Smooth muscle cell (in vitro differentiated cells): ENCODE results near the gene LY6G5B. TPM values are rescaled to one million over a fixed set of nuclear protein-coding genes. Genes with fewer than 3 reads are reported as not detected.

ENCODE experiments used
- DNase-seq: peaks from one replicate; lab custom pipeline; 2025; ENCODE audit not compliant: unreplicated experiment; lab: John Stamatoyannopoulos, UW
- H2AFZ ChIP-seq: fragments of 200-600 bp; sonication (generic); 2 replicates; pipeline ENCODE4 v1.6.0; 2016; ENCODE audit warnings: antibody characterized with exemption, low read depth, mild to moderate bottlenecking
- H3F3A ChIP-seq: fragments of 200-600 bp; sonication (generic); 2 replicates; pipeline ENCODE4 v1.6.0; 2017; ENCODE audit warnings: antibody characterized with exemption, low read depth
- H3K27ac ChIP-seq: fragments of 200-600 bp; sonication (generic); 2 replicates; pipeline ENCODE4 v1.5.1; 2016; ENCODE audit warnings: low read depth, mild to moderate bottlenecking
- H3K27me3 ChIP-seq: fragments of 200-600 bp; sonication (generic); 2 replicates; pipeline ENCODE4 v1.6.1; 2016; ENCODE audit warnings: low read depth, mild to moderate bottlenecking
- H3K36me3 ChIP-seq: fragments of 200-600 bp; sonication (generic); 2 replicates; pipeline ENCODE4 v1.5.1; 2016; ENCODE audit warnings: low read depth
- H3K4me1 ChIP-seq: fragments of 200-600 bp; sonication (generic); 2 replicates; pipeline ENCODE4 v1.5.1; 2016; ENCODE audit warnings: low read depth
- H3K4me2 ChIP-seq: fragments of 200-600 bp; sonication (generic); 2 replicates; pipeline ENCODE4 v1.6.0; 2016; ENCODE audit warnings: mild to moderate bottlenecking
- H3K4me3 ChIP-seq: fragments of 200-600 bp; sonication (generic); 2 replicates; pipeline ENCODE4 v1.5.1; 2016; ENCODE audit warnings: mild to moderate bottlenecking
- H3K79me2 ChIP-seq: fragments of 200-600 bp; sonication (generic); 2 replicates; pipeline ENCODE4 v1.6.0; 2016; ENCODE audit warnings: low read depth, mild to moderate bottlenecking
- H3K9ac ChIP-seq: fragments of 200-600 bp; sonication (generic); 2 replicates; pipeline ENCODE4 v1.6.0; 2016; ENCODE audit warnings: low read depth
- H3K9me3 ChIP-seq: fragments of 200-600 bp; sonication (generic); replicated peaks from 2 replicates; pipeline ENCODE4 v1.5.1; 2016; ENCODE audit warnings: low read depth
- H4K20me1 ChIP-seq: fragments of 200-600 bp; sonication (generic); 2 replicates; pipeline ENCODE4 v1.6.0; 2016; ENCODE audit warnings: low read depth
- WGBS: methylation state at CpG from one replicate; pipeline ENCODE4 v1.1.7; 2016; ENCODE audit warnings: low lambda C conversion rate; 5-methylcytosine and 5-hydroxymethylcytosine counted together
- polyA plus RNA-seq: library from polyadenylated mRNA; unstranded; fragments of >200 nt; fragmentation: Nextera tagmentation; extraction: Ambion mirVana; gene quantifications from 2 replicates; pipeline ENCODE4 v1.2.1, GENCODE V29; 2016
- total RNA-seq: library from RNA; depleted of rRNA; stranded (reverse); fragments of >200 nt; gene quantifications from 2 replicates; pipeline ENCODE4 v1.2.3, GENCODE V29; 2014
- TF ChIP-seq, protein P1 (sequence below): fragments of 200-600 bp; sonication (generic); IDR thresholded peaks from 2 replicates; pipeline ENCODE4 v1.5.1; 2017; ENCODE audit warnings: borderline replicate concordance, mild to moderate bottlenecking, antibody characterized with exemption; ENCODE audit not compliant: insufficient read depth, poor library complexity, severe bottlenecking

LY6G5B gene
- total and polyA plus RNA-seq, 2 experiments from 2014 or later, result 1.5 to 5.6 TPM

DNA sequence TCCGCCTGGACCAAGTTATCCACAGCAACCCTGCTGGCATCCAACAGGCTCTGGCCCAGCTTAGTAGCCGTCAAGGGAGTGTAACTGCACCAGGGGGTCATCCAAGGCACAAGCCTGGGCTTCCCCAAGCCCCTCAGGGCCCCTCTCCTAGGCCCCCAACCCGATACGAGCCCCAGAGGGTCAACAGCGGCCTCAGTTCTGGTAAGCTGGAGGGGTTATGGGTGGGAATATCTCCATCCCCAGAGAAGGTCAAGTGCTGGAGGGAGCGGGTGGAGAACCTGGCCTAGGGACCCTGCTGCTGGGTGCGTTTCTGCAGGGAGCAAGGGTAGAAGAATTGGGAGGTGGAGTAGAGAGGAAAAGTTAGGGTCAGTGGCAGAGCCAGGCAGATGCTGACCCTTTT is 36.3 kb upstream of the LY6G5B start:
- Histone ChIP-seq H3K4me1 (no peaks in the 10 kb centered on the region), H3K36me3 (peaks cover 25% of the 10 kb centered on the region), H3F3A (peaks cover 72% of the 10 kb centered on the region), H3K4me2 (no peak overlapping the region), H3K9me3 (no peaks in the 10 kb centered on the region), H3K9ac (no peak overlapping the region), H2AFZ (no peak overlapping the region), H3K79me2 (peaks cover 8% of the 10 kb centered on the region), H3K27ac (peak overlapping the region; percentile 42), H3K4me3 (no peak overlapping the region), H3K27me3 (no peaks in the 10 kb centered on the region), H4K20me1 (peaks cover 56% of the 10 kb centered on the region)
- TF ChIP-seq, protein P1, sequence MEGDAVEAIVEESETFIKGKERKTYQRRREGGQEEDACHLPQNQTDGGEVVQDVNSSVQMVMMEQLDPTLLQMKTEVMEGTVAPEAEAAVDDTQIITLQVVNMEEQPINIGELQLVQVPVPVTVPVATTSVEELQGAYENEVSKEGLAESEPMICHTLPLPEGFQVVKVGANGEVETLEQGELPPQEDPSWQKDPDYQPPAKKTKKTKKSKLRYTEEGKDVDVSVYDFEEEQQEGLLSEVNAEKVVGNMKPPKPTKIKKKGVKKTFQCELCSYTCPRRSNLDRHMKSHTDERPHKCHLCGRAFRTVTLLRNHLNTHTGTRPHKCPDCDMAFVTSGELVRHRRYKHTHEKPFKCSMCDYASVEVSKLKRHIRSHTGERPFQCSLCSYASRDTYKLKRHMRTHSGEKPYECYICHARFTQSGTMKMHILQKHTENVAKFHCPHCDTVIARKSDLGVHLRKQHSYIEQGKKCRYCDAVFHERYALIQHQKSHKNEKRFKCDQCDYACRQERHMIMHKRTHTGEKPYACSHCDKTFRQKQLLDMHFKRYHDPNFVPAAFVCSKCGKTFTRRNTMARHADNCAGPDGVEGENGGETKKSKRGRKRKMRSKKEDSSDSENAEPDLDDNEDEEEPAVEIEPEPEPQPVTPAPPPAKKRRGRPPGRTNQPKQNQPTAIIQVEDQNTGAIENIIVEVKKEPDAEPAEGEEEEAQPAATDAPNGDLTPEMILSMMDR, result no peak
- DNase-seq, result no peak
- WGBS, result 96% methylated on average over 7 of the region's 7 CpGs

DNA sequence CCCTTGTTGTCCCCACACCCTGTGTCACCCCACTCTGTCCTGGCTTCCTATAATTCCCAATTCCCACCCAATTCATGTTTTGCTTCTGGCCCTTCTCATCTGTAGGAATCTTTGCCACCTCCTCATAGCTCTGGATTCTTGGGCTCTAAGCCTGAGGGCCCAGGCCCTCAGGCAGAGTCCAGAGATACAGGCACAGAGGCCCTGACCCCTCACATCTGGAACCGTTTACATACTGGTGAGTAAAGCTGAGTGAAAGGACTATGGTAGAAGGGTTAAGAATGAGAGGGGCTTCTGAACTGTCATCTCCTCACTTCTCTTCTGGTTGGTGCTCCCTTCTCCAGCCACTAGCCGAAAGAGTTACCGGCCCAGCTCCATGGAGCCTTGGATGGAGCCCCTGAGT is 35.6 kb upstream of the LY6G5B start:
- TF ChIP-seq, protein P1, result no peak

DNA sequence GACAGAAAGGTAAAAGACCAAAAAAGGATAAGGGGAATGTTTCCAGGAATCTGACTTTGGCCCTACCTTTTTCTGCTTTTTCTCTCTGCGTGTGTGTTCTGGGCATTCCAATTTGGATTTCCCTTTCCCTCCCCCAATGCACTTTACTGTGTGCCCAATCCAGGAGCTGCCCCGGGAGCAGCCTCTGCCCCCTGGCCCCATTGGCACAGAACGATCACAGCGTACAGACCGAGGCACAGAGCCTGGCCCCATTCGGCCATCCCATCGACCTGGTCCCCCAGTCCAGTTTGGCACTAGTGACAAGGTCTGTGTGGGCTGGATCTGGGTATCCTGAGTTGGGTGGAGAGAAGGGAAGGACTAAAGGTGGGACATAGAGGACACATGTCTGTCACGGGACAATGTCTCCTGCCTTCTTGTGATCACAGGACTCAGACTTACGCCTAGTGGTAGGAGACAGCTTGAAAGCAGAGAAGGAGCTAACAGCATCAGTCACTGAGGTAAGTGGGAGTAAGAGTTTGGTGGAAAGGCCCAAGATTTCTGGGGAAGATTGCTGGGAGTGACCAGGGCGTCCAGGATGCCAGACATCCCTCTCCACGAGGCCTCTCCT is 34.7 kb upstream of the LY6G5B start:
- no peaks in the 10 kb centered on the region for H3K9me3 ChIP-seq
- H2AFZ ChIP-seq, result no peak overlapping the region
- no peaks in the 10 kb centered on the region for H3K4me1 ChIP-seq
- no peak overlapping the region for H3K9ac ChIP-seq
- no peak overlapping the region for H3K4me2 ChIP-seq
- peaks cover 77% of the 10 kb centered on the region for H3F3A ChIP-seq
- peaks cover 51% of the 10 kb centered on the region for H4K20me1 ChIP-seq
- peaks cover 21% of the 10 kb centered on the region for H3K36me3 ChIP-seq
- H3K4me3 ChIP-seq, result no peak overlapping the region
- H3K27ac ChIP-seq, result no peak overlapping the region
- no peaks in the 10 kb centered on the region for H3K27me3 ChIP-seq
- no peak for DNase-seq
- TF ChIP-seq, protein P1, result no peak
- H3K79me2 ChIP-seq, result peaks cover 8% of the 10 kb centered on the region
- WGBS, result 96% methylated on average over 11 of the region's 11 CpGs

More for the DNA sequence above, 35.6 kb upstream of the LY6G5B start:
- Histone ChIP-seq H3K9ac (no peak overlapping the region), H3K9me3 (no peaks in the 10 kb centered on the region), H3K4me2 (no peak overlapping the region), H3K36me3 (peaks cover 21% of the 10 kb centered on the region), H3K4me1 (no peaks in the 10 kb centered on the region), H2AFZ (no peak overlapping the region), H3K27me3 (no peaks in the 10 kb centered on the region), H4K20me1 (peaks cover 54% of the 10 kb centered on the region), H3K4me3 (no peak overlapping the region), H3K79me2 (peaks cover 8% of the 10 kb centered on the region), H3K27ac (peak overlapping the region; percentile 42), H3F3A (peaks cover 69% of the 10 kb centered on the region)
- 82% methylated on average over 3 of the region's 3 CpGs for WGBS
- DNase-seq, result no peak
